ENCODE measurements around the gene SLC9A3. TPM values are rescaled to one million over a fixed set of nuclear protein-coding genes. Genes with fewer than 3 reads are reported as not detected.
"Not testable (repeated sequence)": the region's sequence is repeated elsewhere in the genome, so short reads cannot be mapped to it uniquely, and the experiment has no call there.

The SLC9A3 gene
- 1 to 10 TPM; 2.1 to 3.7 (median 2.7) TPM for polyA plus RNA-seq (ENCODE audit: insufficient read depth in 1 of 5, insufficient read length in 5 of 5, low replicate concordance in 1 of 5)
- long read RNA-seq, donor 1 = 0 reads
- long read RNA-seq, donor 2 = 0 reads
- long read RNA-seq, donor 3 = 0 reads
- long read RNA-seq, donor 4 = 0 reads
- long read RNA-seq, donor 5 = 0 reads
- long read RNA-seq, donor 6 = 0 reads
- long read RNA-seq, donor 7 = 0 reads
- long read RNA-seq, donor 8 = 0 reads

GRCh38 chr5:524234-524972 lies at the start of gene SLC9A3:
Gene SLC9A3 (minus strand): TSS chr5:524449.
- no peak for DNase-seq

GRCh38 chr5:573976-574375 lies 49.7 kb upstream of the SLC9A3 start:
- DNase-seq = no peak

GRCh38 chr5:573206-573605 lies 49.0 kb upstream of the SLC9A3 start:
- no peak for DNase-seq

GRCh38 chr5:572398-573019 lies 48.3 kb upstream of the SLC9A3 start:
- no peak for DNase-seq

GRCh38 chr5:571791-572190 lies 47.5 kb upstream of the SLC9A3 start:
- no peak for DNase-seq

GRCh38 chr5:570886-571285 lies 46.6 kb upstream of the SLC9A3 start:
- no peak for DNase-seq

GRCh38 chr5:570446-570845 lies 46.2 kb upstream of the SLC9A3 start:
- DNase-seq = no peak

GRCh38 chr5:569868-570361 lies 45.7 kb upstream of the SLC9A3 start:
- DNase-seq = no peak

GRCh38 chr5:569358-569867 lies 45.2 kb upstream of the SLC9A3 start:
- DNase-seq = no peak

GRCh38 chr5:568809-569208 lies 44.6 kb upstream of the SLC9A3 start:
- DNase-seq = no peak

- no peak for DNase-seq
Observed at GRCh38 chr5:568061-568781, 44.0 kb upstream of the SLC9A3 start.

GRCh38 chr5:567664-568060 lies 43.4 kb upstream of the SLC9A3 start:
- DNase-seq = no peak

GRCh38 chr5:566636-567309 lies 42.5 kb upstream of the SLC9A3 start:
- DNase-seq = no peak

- DNase-seq = no peak
Observed at GRCh38 chr5:565782-566440, 41.7 kb upstream of the SLC9A3 start.

GRCh38 chr5:561408-561807 lies 37.2 kb upstream of the SLC9A3 start:
- DNase-seq = no peak

GRCh38 chr5:560792-561166 lies 36.5 kb upstream of the SLC9A3 start:
- DNase-seq = no peak

GRCh38 chr5:558871-559503 lies 34.7 kb upstream of the SLC9A3 start:
- no peak for DNase-seq

GRCh38 chr5:558326-558725 lies 34.1 kb upstream of the SLC9A3 start:
- DNase-seq = no peak

- DNase-seq = not testable (repeated sequence)
Observed at GRCh38 chr5:557917-558316, 33.7 kb upstream of the SLC9A3 start.

- DNase-seq = no peak
Observed at GRCh38 chr5:556909-557441, 32.7 kb upstream of the SLC9A3 start.

All from right lung (tissue), 10 donors.